ENCODE data around the gene NOX5. TPM values are rescaled to one million over a fixed set of nuclear protein-coding genes. Genes with fewer than 3 reads are reported as not detected.
"Not testable (repeated sequence)": the region's sequence is repeated elsewhere in the genome, so short reads cannot be mapped to it uniquely, and the experiment has no call there.

The NOX5 gene
- total RNA-seq, 1 donor from 2014 or later: not detected

GRCh38 chr15:69061414-69061842 is 46.9 kb downstream of the NOX5 start:
- Histone ChIP-seq H3K27me3 (ENCODE audit: low read depth) (peaks cover 4% of the 10 kb centered on the region), H3K36me3 (no peaks in the 10 kb centered on the region), H3K4me1 (peaks cover 26% of the 10 kb centered on the region), H3K27ac (replicated peaks) (peak overlapping the region; percentile 75), H3K9me3 (replicated peaks) (no peaks in the 10 kb centered on the region), H3K4me3 (no peak overlapping the region)
- intact Hi-C loops (cut with micrococcal nuclease): no loop called here
- no peak for TF ChIP-seq CTCF (IDR thresholded peaks at IDR 0.05; ENCODE audit: borderline replicate concordance)
- DNase-seq: no peak

GRCh38 chr15:69064649-69065048 is 50.2 kb downstream of the NOX5 start:
- intact Hi-C loops (cut with micrococcal nuclease): no loop called here
- DNase-seq: no peak
- H3K27me3 ChIP-seq (ENCODE audit: low read depth): no peaks in the 10 kb centered on the region
- H3K9me3 ChIP-seq (replicated peaks): peaks cover 8% of the 10 kb centered on the region
- no peaks in the 10 kb centered on the region for H3K36me3 ChIP-seq
- H3K4me3 ChIP-seq: no peak overlapping the region
- H3K27ac ChIP-seq (replicated peaks): no peak overlapping the region
- peaks cover 16% of the 10 kb centered on the region for H3K4me1 ChIP-seq
- no peak for TF ChIP-seq CTCF (IDR thresholded peaks at IDR 0.05; ENCODE audit: borderline replicate concordance)

- intact Hi-C loops (cut with micrococcal nuclease): no loop called here
- Histone ChIP-seq H3K27ac (replicated peaks) (no peak overlapping the region), H3K4me3 (no peak overlapping the region), H3K36me3 (no peaks in the 10 kb centered on the region), H3K4me1 (no peaks in the 10 kb centered on the region), H3K9me3 (replicated peaks) (peaks cover 8% of the 10 kb centered on the region), H3K27me3 (ENCODE audit: low read depth) (no peaks in the 10 kb centered on the region)
- DNase-seq: no peak
- TF ChIP-seq CTCF (IDR thresholded peaks at IDR 0.05; ENCODE audit: borderline replicate concordance): no peak
Observed at GRCh38 chr15:69066007-69066995, 51.8 kb downstream of the NOX5 start.

- intact Hi-C loops (cut with micrococcal nuclease): no loop called here
- no peak for DNase-seq
- Histone ChIP-seq H3K27me3 (ENCODE audit: low read depth) (no peaks in the 10 kb centered on the region), H3K36me3 (no peaks in the 10 kb centered on the region), H3K4me1 (no peaks in the 10 kb centered on the region), H3K9me3 (replicated peaks) (peaks cover 8% of the 10 kb centered on the region), H3K4me3 (no peak overlapping the region), H3K27ac (replicated peaks) (no peak overlapping the region)
- TF ChIP-seq CTCF (IDR thresholded peaks at IDR 0.05; ENCODE audit: borderline replicate concordance): no peak
Observed at GRCh38 chr15:69067296-69067695, 52.8 kb downstream of the NOX5 start.

GRCh38 chr15:69068157-69068556 is 53.7 kb downstream of the NOX5 start:
- Histone ChIP-seq H3K4me3 (no peak overlapping the region), H3K4me1 (no peaks in the 10 kb centered on the region), H3K27me3 (ENCODE audit: low read depth) (no peaks in the 10 kb centered on the region), H3K36me3 (no peaks in the 10 kb centered on the region), H3K27ac (replicated peaks) (no peak overlapping the region), H3K9me3 (replicated peaks) (peaks cover 8% of the 10 kb centered on the region)
- no peak for TF ChIP-seq CTCF (IDR thresholded peaks at IDR 0.05; ENCODE audit: borderline replicate concordance)
- intact Hi-C loops (cut with micrococcal nuclease): no loop called here
- no peak for DNase-seq

- H3K27me3 ChIP-seq (ENCODE audit: low read depth); intact Hi-C loops (cut with micrococcal nuclease); H3K36me3 ChIP-seq; H3K27ac ChIP-seq (replicated peaks); H3K9me3 ChIP-seq (replicated peaks); H3K4me3 ChIP-seq; DNase-seq: not testable (repeated sequence)
- H3K4me1 ChIP-seq: peaks cover 11% of the 10 kb centered on the region
Observed at GRCh38 chr15:69069290-69069689, 54.8 kb downstream of the NOX5 start.

All from left ventricle myocardium inferior (tissue), 1 donor.